HG02840 (cell line): Measurements from ENCODE around the gene IGF2.

Source experiments
- ATAC-seq: cut with Tn5 transposase; IDR thresholded peaks from one replicate; pipeline ENCODE4 v1.9.1; 2021; ENCODE audit warnings: mild to moderate bottlenecking, moderate library complexity, moderate number of reproducible peaks; ENCODE audit not compliant: unreplicated experiment, low FRiP score

The IGF2 gene

DNA sequence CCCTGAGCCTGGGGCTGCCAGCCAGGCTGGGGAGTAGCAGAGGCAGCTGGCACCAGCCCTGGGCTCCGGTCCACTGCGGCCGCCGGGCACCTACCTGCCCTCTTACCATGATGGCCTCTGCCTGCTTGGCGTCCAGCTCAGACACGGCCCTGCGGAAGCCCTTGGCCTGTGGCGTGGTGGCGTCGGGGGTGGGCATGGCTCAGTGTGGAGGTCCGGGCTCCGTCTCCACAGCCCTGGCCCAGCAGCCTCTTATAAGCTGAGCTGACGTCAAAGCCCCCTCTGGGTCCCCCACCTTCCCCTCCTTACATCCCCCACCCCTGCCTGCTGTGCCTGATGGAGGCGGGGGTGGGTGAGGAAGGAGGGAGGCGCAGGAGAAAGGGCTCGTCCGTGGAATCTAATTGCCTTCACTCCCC, 32.4 kb upstream of the IGF2 start, which contains the start of gene TH:
TSS of gene TH (minus strand) at position 225 of the 413 bp plus-strand sequence. CDS start at position 196, 29 bp downstream.
- ATAC-seq, result no peak

DNA sequence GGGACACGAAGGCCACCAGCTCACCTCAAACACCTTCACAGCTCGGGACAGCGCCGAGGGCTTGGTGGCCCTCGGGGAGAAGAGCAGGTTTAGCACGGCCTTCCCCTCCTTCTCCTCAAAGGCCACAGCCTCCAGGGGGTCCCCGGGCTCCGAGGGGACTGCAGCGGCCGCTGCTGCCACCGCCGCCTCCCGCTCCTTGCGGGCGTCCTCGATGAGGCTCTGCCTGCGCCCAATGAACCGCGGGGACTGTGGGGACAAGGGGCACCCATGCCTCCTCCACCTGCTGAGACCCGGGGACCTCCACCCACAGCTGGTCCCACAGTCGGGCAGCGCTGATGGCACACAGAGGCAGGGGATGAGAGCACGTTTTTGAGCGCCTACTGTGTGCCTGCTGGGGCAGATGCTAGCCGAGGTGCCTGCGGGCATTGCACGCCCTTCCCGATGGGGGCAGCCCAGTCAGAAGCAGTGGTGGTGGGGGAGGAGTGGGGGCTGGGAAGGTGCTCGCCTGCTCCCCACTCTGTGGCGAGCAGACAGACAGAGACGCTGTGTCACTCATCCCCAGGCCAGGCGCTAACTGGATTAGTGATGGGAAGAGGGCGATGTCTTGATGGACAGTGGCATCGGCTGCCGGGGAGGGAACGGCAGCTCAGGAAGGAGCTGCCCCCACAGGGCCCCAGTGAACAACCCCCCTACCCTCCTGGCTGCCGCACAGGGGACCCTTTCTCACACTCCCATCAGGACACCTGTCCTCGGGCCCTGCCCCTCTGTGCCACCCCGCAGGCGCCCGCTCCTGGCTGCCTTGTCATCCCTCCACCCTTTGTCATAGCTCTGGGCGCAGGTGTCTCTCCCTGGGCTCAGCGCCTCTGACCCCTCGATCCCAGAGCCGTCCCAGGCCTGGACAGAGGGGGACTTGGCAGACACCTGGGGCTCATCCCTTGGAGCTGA, 30.7 kb upstream of the IGF2 start:
- no peak for ATAC-seq

DNA sequence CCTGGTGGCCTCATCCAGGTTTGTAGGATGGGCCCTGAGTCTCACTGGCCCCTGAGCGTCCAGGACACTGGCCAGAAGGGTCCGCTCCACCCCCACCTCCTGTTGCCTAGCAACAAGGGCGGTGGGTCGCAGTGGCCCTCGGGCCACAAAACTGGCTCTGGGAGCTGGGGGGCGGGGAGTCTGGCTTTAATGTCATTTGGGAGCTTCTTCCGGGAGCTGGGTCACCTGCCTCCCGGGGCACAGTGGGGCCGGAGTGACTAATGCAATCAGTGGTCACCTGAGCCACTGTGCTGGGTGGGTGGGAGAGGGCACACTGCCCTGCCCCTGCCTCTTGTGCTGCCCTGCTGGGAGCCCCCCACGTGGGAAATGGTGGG, 29.8 kb upstream of the IGF2 start:
- ATAC-seq, result no peak

DNA sequence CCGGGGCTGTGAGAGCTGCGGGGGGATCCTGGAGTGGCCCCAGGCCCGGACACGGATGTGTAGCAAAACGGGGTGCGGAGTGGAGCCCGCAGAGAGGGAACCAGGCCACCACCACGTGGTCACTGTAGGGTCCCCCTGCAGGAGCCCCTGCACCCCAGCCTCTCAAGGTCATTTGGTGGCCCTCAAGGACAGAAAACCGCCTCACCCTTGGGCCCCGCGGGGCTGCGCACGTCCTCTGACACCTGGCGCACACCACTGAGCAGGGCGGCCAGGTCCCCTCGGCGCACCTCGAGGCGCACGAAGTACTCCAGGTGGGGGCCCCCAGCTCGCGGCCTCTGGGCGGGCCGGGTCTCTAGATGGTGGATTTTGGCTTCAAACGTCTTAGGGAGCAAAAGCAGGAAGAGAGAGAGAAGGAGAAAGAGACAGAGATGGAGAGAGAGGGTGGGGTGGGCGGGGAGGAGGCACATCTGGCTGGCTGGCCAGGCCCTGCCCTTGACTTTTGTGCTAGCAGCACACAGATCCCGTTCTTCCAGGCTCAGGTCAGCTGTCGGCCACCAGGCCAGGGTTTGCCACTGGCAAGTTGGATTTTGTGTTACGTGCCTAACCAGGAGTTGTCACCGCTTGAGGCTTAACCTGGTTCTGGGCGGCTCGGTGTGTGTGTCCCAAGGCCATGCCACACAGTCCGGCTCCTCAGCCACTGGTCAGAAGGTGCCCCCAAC, 29.3 kb upstream of the IGF2 start:
- ATAC-seq, result no peak

DNA sequence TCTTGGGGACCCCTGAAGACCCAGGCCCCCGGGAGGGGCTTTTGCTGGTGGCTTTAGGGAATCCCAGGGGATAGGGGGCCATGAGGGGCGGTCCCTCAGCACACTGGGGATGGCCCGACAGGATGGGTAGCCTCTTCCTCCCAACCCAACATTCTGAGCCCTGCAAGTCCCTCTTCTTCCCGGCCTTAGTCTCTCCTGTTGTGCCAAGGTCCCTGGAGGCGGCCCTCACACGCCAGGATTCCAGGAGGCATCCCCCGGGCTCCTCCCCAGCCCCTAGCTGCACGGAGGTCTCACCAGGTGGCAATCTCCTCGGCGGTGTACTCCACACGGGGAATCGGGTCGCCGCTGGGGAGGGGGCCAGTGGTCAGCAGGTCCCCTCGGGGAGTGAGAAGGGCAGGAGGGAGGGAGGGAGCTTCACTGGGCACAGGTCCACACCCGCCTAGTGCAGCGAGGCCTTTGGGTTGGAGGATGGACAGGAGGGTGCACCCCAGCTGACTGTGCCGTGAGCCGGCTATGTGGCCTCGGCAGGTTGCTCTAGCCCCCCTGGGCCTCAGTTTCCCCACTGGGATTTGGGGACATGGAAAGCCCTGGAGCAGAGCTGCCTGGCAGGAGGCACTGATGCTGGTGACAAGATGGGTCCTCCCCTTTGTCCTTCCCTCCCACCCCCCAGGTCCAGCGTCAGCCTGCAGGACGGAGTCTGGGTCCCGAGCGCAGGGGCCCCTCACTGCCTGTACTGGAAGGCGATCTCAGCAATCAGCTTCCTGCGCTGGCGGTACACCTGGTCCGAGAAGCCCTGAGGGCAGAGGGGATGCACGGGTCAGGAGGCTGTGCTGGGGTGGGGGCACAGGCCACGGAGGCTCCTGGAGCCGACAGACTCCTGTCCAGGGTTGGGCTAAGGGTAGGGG, 28.2 kb upstream of the IGF2 start:
- ATAC-seq, result no peak

DNA sequence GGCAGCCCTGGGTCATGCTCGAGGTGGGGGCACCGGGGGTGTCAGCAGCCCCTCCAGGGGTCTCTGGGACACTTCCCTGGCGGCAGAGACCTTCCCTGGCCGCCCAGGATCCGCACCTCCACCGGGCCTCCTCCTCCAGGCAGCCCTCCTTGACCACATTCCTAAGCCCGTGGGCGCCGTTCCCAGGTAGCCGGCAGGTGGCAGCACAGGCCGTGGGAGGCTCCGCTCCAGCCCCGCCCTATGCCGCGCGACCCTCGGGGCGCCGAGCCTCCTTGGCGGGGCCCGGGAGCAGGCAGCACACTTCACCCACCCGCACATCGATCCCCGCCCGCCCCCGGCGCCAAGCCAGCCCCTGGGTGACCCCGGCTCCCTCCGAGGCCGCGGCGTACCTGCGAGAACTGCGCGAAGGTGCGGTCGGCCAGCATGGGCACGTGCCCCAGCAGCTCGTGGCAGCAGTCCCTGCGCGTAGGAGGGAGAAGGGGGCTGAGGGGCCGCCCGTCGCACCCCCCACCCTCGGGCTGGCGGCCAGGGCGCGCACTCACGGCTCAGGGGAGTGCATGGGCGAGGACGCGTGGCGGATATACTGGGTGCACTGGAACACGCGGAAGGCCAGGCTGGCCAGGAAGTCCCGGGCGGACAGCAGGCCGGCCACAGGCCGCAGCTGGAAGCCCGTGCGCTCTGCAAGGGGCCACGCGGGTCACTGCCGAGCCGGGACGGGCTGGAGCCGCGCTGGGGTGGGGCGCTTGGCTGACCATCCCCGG, 27.1 kb upstream of the IGF2 start:
- ATAC-seq, result no peak

DNA sequence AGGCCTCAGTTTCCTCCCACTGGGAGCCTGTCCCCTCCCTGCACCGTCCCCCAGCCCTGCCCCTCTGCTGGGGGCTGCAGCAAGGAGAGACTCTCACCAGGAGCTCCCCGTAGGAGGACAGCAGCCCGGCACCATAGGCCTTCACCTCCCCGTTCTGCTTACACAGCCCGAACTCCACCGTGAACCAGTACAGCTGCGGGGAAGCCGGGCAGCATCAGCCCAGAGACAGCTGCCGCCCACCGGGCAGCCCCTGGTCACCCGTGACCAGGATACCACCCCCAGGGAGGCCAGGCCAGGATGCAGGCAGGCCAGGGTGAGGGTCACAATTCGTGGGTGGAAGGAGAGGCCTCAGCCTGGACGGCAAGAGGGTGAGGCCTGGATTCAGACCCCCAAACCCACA, 26.4 kb upstream of the IGF2 start:
- no peak for ATAC-seq

DNA sequence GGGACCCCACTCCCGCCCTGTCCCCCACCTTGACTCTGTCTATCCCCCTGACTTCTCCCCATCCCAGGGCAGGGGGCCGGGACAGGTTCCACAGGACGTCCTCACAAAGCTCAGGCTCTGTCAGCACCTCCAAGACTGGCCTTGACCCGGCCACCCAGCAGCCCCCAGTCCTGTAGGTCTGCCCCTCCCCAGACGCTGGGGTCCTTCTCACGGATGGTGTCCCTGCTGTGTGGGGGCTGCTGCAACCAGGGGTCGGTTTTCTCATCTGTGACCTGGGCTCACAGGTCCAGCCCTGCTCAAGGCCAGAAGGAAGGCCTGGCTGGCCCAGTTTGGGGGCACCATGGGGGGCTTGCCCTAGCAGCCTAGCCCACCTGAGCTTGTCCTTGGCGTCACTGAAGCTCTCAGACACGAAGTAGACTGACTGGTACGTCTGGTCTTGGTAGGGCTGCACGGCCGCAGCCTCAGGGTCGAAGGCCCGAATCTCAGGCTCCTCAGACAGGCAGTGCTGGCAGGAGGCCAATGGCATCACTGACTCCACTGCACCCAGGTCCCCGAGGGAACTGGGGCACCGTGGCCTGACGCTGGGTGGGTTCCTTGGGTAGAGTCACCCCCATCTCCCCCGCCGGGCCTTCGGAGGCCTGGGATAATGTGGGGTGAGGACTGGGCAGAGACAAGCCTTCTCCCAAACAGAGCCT, 25.8 kb upstream of the IGF2 start:
- ATAC-seq, result no peak

DNA sequence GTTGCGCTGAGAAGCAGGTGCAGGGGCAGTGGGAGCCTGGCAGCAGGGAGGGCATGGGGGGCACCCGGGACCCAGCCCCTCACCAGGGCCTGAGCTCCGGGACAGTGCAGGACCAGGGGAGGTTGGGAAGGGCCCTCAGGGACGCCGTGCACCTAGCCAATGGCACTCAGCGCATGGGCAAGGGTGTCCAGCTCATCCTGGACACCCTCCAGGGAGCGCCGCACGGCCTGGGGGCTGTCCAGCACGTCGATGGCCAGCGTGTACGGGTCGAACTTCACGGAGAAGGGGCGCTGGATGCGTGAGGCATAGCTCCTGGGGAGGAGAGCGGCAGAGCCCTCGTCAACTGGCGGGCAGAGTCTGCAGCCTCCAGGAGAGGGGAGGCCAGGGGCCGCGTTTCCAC, 24.9 kb upstream of the IGF2 start:
- ATAC-seq, result no peak

DNA sequence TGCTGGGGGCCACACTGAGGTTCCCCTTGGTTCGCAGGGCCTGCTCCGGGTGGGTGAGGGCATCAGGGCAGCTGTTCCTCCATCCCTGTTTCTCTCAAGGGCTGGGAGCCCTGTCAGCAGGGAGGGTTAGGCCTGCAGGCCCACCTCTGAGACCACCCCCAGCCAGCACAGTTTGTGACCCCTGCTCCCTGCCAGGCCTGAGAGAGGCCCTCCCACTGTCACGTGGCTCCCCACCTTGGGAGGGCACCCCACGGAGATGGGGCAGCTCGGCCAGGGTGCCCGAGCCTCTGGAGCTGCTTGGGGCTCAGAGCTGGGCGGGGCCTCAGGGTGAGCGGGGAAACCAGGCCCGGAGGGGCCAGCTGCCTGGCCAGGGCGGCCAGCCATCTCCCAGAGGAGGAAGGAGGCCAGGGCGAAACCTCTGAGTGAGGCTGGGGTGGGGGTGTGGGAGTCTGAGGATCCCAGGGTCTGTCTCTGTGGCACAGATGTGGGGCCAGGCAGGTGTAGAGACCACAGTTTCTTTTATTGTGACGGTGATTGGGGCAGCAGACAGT, 24.3 kb upstream of the IGF2 start:
- no peak for ATAC-seq

DNA sequence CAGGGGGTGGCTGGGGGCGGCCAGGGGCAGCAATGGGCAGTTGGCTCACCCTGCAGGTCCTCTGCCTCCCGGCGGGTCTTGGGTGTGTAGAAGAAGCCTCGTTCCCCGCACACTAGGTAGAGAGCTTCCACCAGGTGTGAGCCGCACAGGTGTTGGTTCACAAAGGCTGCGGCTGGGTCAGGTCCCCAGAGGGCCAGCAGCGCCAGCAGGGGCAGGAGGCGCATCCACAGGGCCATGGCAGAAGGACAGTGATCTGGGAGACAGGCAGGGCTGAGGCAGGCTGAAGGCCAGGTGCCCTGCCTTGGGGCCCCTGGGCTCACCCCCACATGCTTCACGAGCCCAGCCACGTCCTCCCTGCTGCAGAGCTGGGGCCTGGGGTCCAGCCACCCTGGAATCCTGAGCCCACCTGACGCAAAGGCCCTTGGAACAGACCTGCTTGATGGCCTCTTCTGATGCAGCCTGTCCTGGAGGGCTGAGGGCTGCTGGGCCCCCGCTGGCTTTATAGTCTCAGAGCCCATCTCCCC, 21.6 kb upstream of the IGF2 start, which contains the start of gene INS:
TSS of gene INS (minus strand) at position 474 of the 524 bp plus-strand sequence. CDS start at position 236, 238 bp downstream.
- ATAC-seq, result no peak

DNA sequence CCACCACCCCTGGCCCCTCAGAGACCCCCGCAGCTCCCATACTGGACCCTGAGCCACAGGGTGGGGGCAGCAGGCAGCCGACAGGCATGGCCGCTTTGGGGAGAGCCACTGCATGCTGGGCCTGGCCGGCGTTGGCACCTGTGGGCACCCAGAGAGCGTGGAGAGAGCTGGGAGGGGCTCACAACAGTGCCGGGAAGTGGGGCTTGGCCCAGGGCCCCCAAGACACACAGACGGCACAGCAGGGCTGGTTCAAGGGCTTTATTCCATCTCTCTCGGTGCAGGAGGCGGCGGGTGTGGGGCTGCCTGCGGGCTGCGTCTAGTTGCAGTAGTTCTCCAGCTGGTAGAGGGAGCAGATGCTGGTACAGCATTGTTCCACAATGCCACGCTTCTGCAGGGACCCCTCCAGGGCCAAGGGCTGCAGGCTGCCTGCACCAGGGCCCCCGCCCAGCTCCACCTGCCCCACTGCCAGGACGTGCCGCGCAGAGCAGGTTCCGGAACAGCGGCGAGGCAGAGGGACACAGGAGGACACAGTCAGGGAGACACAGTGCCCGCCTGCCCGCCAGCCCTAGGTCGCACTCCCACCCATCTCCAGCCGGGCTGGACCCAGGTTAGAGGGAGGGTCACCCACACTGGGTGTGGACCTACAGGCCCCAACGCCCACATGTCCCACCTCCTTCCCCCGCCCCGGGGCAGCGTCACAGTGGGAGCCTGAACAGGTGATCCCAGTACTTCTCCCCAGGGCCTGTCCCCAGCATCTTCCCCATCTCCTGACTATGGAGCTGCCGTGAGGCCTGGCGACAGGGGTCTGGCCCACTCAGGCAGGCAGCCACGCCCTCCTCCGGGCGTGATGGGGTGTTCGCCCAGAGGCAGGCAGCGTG, 20.6 kb upstream of the IGF2 start:
- no peak for ATAC-seq

DNA sequence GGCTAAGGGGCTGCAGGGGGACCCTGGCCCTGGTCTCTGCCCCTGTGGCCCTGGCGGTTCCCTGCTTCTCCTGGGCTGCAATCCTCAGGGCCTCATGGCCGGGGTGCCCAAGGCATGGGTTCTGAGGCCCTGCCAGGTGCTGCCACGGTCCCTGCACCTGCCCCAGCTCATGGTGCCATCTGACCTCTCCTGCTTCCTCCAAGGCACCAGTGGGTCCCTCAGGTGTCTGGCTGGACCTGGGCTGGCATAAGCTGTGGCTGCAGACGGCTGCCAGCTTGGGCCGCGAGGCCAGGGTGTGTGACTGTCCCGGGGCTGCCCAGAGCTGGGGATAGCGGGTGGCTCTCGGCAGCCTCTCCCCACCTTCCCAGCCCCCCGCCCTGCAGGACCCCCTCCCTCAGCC, 19.8 kb upstream of the IGF2 start:
- no peak for ATAC-seq

DNA sequence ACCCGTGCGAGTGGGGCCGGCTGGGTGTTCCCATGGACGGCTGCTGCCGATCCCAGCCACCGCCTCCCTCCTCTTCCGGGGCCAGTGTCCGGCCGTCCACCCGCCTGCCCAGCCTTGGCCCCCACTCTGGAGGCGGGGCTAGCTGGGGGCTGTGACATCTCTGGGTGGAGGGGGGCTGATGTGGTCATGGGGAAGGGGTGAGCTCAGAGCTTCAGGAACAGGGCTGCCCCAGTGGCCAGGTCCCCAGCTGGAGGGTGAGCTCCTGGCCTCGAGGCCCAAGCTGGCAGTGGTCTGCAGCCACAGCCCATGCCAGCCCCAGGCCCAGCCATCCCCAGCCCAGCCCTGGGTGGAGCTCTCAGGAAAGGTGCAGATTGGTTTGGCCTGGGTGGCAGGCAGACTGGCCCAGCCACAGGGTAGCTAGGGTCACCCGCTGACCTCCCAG, 19.1 kb upstream of the IGF2 start:
- no peak for ATAC-seq

DNA sequence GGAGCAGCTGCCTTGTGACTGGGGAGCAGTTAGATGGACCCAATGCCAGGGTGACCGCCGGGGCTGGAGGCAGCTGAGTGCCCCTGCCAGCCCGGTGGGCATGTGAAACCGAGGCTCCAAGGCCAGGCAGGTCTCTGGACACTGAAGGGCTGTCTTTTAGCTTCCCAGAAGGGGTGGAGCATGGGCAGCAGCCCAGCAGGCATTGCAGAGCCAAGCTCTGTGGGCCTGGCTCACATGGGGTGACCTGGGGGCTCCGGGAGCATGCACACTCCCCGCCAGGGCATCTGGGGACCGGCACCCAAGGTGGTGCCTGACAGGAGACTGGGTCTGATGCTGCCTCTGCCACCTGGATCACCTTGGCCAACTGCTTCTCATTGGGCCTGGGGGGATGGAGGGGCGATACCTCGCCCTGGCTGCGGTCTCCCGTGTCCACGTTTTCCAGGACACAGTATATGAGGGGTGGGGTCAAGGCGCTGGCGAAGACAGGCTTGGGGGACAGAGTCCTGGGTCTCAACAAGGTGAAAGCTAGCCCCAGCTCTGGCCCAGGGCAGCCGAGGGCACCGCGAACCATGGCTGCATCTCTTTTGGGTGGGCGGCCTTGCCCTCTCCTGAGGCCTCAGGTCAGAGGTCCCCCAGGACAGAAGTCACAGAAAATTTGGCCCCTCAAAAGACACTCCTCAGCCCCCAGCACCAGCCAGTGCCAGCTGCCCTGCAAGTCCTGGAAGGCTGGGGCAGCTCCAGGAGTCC, 18.3 kb upstream of the IGF2 start:
- no peak for ATAC-seq

DNA sequence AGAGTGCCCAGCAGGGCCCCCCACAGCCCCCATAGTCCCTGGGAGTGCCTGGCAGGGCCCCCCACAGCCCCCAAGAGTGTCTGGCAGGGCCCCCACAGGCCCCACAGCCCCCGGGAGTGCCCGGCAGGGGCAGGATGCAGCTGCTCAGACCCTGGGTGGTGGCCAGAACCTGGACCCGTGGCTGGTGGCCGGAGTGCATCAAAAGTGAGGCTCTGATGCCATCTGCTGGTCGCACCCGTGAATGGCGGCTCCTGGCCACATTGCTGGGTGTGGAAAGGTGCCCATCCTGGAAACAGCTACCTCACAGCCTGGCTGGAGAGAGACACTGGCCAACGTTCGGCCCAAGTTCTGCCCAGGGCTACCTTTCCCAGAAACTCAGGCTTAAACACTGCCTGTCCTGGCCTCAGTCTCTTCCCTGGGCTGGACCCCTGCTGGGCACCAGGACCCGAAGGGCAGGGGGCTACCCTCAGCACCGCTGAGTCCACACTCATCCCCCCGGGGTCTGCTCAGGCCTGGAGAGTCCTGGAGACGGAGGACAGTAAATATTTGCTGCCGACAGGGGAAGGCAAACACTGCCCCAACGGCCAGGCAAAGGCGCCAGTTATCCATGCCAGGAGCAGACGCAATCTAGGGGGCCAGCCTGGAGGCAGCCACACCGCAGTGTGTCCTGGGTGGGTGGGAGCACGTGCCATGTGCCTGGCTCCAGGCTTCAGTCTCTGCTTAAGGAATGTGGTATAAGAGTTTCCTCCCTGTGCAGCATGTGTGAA, 17.4 kb upstream of the IGF2 start:
- ATAC-seq, result no peak
